ENCODE results near the gene COG1.

COG1 gene

GRCh38 chr17:73223626-73224230 is 30.9 kb downstream of the COG1 start:
- DNase-seq: no peak
- Mint-ChIP-seq H3K9me3 (no peaks in the 10 kb centered on the region), H3K27ac (no peak overlapping the region), H3K4me1 (ENCODE audit: low read depth) (peaks cover 45% of the 10 kb centered on the region), H3K4me3 (no peak overlapping the region), H3K36me3 (ENCODE audit: low read depth) (peaks cover 36% of the 10 kb centered on the region), H3K27me3 (no peaks in the 10 kb centered on the region)

DNA sequence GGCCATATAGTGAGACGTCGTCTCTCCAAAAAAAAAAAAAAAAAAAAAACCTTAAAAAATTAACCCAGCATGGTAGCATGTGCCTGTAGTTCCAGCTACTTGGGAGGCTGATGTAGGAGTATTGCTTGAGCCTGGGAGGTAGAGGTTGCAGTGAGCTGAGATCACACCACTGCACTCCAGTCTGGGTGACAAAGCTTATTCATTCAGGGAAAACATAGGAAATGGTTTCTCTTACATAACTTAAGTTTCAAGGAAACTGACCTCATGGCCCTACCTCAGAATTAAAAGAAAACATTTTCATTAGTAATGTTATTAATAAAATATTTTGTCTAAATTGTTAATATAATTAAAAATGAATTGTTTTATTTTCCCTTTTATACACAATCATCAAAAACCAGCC is 31.4 kb downstream of the COG1 start:
- no peak for DNase-seq
- no peak overlapping the region for H3K4me3 Mint-ChIP-seq
- H3K27ac Mint-ChIP-seq: no peak overlapping the region
- no peaks in the 10 kb centered on the region for H3K27me3 Mint-ChIP-seq
- H3K9me3 Mint-ChIP-seq: no peaks in the 10 kb centered on the region
- peaks cover 39% of the 10 kb centered on the region for H3K36me3 Mint-ChIP-seq (ENCODE audit: low read depth)
- H3K4me1 Mint-ChIP-seq (ENCODE audit: low read depth): peaks cover 50% of the 10 kb centered on the region

- no peak overlapping the region for H3K4me3 Mint-ChIP-seq
- DNase-seq: no peak
- no peaks in the 10 kb centered on the region for H3K9me3 Mint-ChIP-seq
- H3K36me3 Mint-ChIP-seq (ENCODE audit: low read depth): peaks cover 41% of the 10 kb centered on the region
- no peak overlapping the region for H3K27ac Mint-ChIP-seq
- peaks cover 54% of the 10 kb centered on the region for H3K4me1 Mint-ChIP-seq (ENCODE audit: low read depth)
- no peaks in the 10 kb centered on the region for H3K27me3 Mint-ChIP-seq
These were observed 31.9 kb downstream of the COG1 start for GRCh38 chr17:73224663-73225305.

DNA sequence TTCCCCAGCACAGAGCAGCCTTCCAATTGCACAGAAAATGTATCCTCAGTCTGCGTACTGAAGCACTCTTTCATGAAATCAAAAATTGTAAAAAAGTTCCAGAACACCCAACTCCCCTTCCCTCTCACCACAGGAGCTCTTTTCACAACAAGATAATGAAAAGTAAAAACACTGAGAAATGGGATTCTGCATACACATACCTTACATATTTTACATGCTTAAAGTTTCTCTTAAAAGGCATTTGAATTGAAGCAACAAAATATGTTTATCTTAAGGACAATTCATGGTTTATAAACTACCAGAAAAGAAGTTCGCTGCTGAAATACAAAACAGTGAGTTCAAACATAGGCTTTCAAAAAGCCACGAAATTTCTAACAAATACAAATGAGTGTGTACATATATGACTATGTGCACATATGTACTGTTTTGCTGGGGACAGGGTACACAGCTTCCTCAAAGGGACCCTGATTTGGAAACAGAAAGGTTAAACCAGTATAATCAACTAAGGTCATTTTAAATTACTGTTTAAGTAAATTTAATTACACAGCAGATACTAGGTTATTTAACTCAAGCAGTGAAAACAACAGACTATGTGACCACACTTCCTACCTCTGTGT is 33.8 kb downstream of the COG1 start:
- no peaks in the 10 kb centered on the region for H3K9me3 Mint-ChIP-seq
- peak overlapping the region; percentile 44 for H3K27ac Mint-ChIP-seq
- DNase-seq: no peak
- peaks cover 69% of the 10 kb centered on the region for H3K4me1 Mint-ChIP-seq (ENCODE audit: low read depth)
- H3K36me3 Mint-ChIP-seq (ENCODE audit: low read depth): peaks cover 41% of the 10 kb centered on the region
- no peaks in the 10 kb centered on the region for H3K27me3 Mint-ChIP-seq
- peak overlapping the region; percentile 22 for H3K4me3 Mint-ChIP-seq

- H3K27me3 Mint-ChIP-seq: no peaks in the 10 kb centered on the region
- H3K27ac Mint-ChIP-seq: peak overlapping the region; percentile 44
- peaks cover 66% of the 10 kb centered on the region for H3K4me1 Mint-ChIP-seq (ENCODE audit: low read depth)
- peaks cover 45% of the 10 kb centered on the region for H3K36me3 Mint-ChIP-seq (ENCODE audit: low read depth)
- no peak for DNase-seq
- H3K9me3 Mint-ChIP-seq: no peaks in the 10 kb centered on the region
- peak overlapping the region; percentile 22 for H3K4me3 Mint-ChIP-seq
These were observed 34.5 kb downstream of the COG1 start for GRCh38 chr17:73227379-73227778.

- peaks cover 47% of the 10 kb centered on the region for H3K36me3 Mint-ChIP-seq (ENCODE audit: low read depth)
- DNase-seq: no peak
- peaks cover 65% of the 10 kb centered on the region for H3K4me1 Mint-ChIP-seq (ENCODE audit: low read depth)
- H3K9me3 Mint-ChIP-seq: no peaks in the 10 kb centered on the region
- no peaks in the 10 kb centered on the region for H3K27me3 Mint-ChIP-seq
- peak overlapping the region; percentile 15 for H3K4me3 Mint-ChIP-seq
- no peak overlapping the region for H3K27ac Mint-ChIP-seq
These were observed 35.1 kb downstream of the COG1 start for GRCh38 chr17:73227944-73228343.

GRCh38 chr17:73228748-73229236 is 35.9 kb downstream of the COG1 start:
- Mint-ChIP-seq H3K4me1 (ENCODE audit: low read depth) (peaks cover 71% of the 10 kb centered on the region), H3K27me3 (no peaks in the 10 kb centered on the region), H3K27ac (peak overlapping the region; percentile 76), H3K4me3 (peak overlapping the region; percentile 6), H3K9me3 (no peaks in the 10 kb centered on the region), H3K36me3 (ENCODE audit: low read depth) (peaks cover 49% of the 10 kb centered on the region)
- DNase-seq: no peak

DNA sequence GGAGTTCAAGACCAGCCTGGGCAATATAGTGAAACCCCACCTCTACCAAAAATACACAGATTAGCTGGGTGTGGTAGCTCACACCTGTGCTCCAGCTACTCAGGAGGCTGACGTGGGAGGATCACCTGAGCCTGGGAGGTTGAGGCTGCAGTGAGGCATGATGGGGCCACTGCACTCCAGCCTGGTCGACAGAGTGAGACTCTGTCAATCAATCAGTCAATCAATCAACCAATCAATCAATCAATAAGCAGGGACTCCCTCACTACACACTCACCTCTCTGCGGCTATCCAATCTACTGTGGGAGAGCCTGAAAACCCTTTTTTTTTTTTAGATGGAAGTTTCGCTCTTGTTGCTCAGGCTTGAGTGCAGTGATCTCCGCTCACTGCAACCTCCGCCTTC is 37.2 kb downstream of the COG1 start:
- H3K27ac Mint-ChIP-seq: peak overlapping the region; percentile 44
- no peak for DNase-seq
- no peaks in the 10 kb centered on the region for H3K9me3 Mint-ChIP-seq
- H3K4me3 Mint-ChIP-seq: peak overlapping the region; percentile 91
- no peaks in the 10 kb centered on the region for H3K27me3 Mint-ChIP-seq
- peaks cover 55% of the 10 kb centered on the region for H3K36me3 Mint-ChIP-seq (ENCODE audit: low read depth)
- H3K4me1 Mint-ChIP-seq (ENCODE audit: low read depth): peaks cover 67% of the 10 kb centered on the region

GRCh38 chr17:73231395-73231794 is 38.5 kb downstream of the COG1 start:
- peak overlapping the region; percentile 91 for H3K4me3 Mint-ChIP-seq
- H3K27ac Mint-ChIP-seq: peak overlapping the region; percentile 99
- no peaks in the 10 kb centered on the region for H3K9me3 Mint-ChIP-seq
- H3K36me3 Mint-ChIP-seq (ENCODE audit: low read depth): peaks cover 59% of the 10 kb centered on the region
- peak; percentile 42 for DNase-seq
- H3K4me1 Mint-ChIP-seq (ENCODE audit: low read depth): peaks cover 68% of the 10 kb centered on the region
- H3K27me3 Mint-ChIP-seq: no peaks in the 10 kb centered on the region

- DNase-seq: peak; percentile 99
- H3K4me1 Mint-ChIP-seq (ENCODE audit: low read depth): peaks cover 68% of the 10 kb centered on the region
- H3K36me3 Mint-ChIP-seq (ENCODE audit: low read depth): peaks cover 60% of the 10 kb centered on the region
- H3K9me3 Mint-ChIP-seq: no peaks in the 10 kb centered on the region
- peak overlapping the region; percentile 99 for H3K27ac Mint-ChIP-seq
- peak overlapping the region; percentile 91 for H3K4me3 Mint-ChIP-seq
- H3K27me3 Mint-ChIP-seq: no peaks in the 10 kb centered on the region
These were observed 39.2 kb downstream of the COG1 start for GRCh38 chr17:73231841-73232586.

GRCh38 chr17:73232587-73233373 is 39.9 kb downstream of the COG1 start:
- Mint-ChIP-seq H3K9me3 (no peaks in the 10 kb centered on the region), H3K27me3 (no peaks in the 10 kb centered on the region), H3K4me3 (peak overlapping the region; percentile 91), H3K27ac (peak overlapping the region; percentile 99), H3K4me1 (ENCODE audit: low read depth) (peaks cover 68% of the 10 kb centered on the region), H3K36me3 (ENCODE audit: low read depth) (peaks cover 66% of the 10 kb centered on the region)
- DNase-seq: no peak

DNA sequence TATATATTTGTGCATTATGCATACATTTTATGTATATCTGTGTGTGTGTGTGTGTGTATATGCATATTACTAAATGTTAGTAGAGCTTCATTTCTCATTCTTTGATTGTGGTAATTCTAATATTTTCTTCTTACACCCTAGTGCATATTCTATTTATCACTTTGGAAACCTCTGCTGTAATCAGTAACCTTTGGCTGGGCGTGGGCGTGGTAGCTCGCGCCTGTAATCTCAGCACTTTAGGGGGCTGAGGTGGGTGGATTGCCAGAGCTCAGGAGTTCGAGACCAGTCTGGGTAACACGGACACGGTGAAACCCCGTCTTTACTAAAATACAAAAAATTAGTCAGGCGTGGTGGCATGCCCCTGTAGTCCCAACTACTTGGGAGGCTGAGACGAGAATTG is 41.9 kb downstream of the COG1 start:
- Mint-ChIP-seq H3K27ac (no peak overlapping the region), H3K27me3 (no peaks in the 10 kb centered on the region), H3K4me3 (no peak overlapping the region), H3K9me3 (no peaks in the 10 kb centered on the region), H3K36me3 (ENCODE audit: low read depth) (peaks cover 74% of the 10 kb centered on the region), H3K4me1 (ENCODE audit: low read depth) (peaks cover 64% of the 10 kb centered on the region)
- DNase-seq: no peak

DNA sequence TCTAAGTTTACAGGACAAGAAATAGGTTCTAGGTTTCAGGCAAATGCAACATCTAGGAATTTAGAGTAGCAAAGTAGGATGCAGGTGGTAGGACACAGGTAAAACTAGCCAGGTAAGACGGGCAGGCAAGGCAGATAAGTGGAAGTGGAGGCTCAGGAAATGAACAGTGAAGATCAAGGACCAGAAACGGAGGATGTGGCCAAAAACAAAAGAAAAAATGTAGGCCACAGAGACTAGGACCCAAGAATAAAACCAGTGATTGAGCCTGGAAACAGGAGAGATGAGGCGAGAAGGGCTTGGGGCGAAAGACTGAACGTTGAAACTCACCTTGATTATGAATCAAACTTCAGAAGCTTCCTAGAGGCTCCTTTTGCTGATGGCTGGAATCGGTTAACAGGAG is 44.9 kb downstream of the COG1 start:
- Mint-ChIP-seq H3K4me1 (ENCODE audit: low read depth) (peaks cover 60% of the 10 kb centered on the region), H3K36me3 (ENCODE audit: low read depth) (peaks cover 88% of the 10 kb centered on the region), H3K9me3 (no peaks in the 10 kb centered on the region), H3K27ac (peak overlapping the region; percentile 78), H3K4me3 (peak overlapping the region; percentile 39), H3K27me3 (no peaks in the 10 kb centered on the region)
- DNase-seq: no peak

DNA sequence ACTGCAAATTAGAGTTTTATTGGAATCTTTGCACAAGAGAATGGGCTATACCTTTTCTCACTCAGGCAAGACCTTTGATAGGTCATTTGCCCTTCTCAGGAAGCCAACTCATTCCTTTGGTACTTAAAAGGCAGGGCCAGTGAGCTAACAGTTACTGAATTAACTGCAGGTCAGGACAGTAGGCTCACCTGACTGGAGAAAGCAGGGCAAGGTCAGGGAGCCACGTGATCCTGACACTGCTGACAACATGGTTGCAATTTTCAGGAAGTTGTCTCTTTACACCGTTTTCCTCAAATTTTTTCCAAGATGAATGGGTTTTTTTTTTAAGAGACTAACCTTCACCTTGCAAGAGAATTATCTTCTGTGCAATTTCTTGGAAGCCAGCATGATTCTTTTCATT is 47.7 kb downstream of the COG1 start:
- Mint-ChIP-seq H3K4me3 (no peak overlapping the region), H3K27ac (no peak overlapping the region), H3K27me3 (no peaks in the 10 kb centered on the region), H3K9me3 (no peaks in the 10 kb centered on the region), H3K4me1 (ENCODE audit: low read depth) (peaks cover 48% of the 10 kb centered on the region), H3K36me3 (ENCODE audit: low read depth) (peaks cover 91% of the 10 kb centered on the region)
- DNase-seq: no peak
